Measurements from ENCODE around the gene AKR7A3. TPM values are rescaled to one million over a fixed set of nuclear protein-coding genes. Genes with fewer than 3 reads are reported as not detected.

The AKR7A3 gene
- total and polyA plus RNA-seq, 4 donors, result 0.23 to 69.6 (median 55.0) TPM

DNA sequence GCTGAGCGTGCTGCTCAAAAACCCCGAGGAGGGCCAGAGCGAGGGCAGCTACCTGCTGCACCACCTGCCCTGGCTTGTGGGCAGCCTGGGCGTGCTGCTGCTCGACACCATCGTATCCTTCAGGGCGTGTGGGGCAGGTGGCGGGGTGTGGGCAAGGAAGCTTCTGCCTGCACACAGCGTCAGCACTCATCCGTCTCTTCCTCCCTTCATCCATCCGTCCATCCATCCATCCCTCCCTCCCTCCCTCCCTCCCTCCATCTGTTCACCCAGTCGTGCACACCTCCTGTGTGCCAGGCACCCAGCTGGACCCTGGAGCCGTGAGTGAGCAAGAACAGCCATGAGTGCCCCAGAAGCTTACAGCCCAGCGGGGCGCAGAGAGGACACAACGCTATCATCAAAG, 38.7 kb upstream of the AKR7A3 start:
- no peak overlapping the region for H3K4me3 ChIP-seq (ENCODE audit: low read depth in 1 of 3, low read length in 3 of 3)
- H3K9ac ChIP-seq (ENCODE audit: low read depth in 1 of 2, low read length in 2 of 2), result no peak overlapping the region
- 87% methylated on average over 16 of the region's 16 CpGs for WGBS
- no peaks in the 10 kb centered on the region for H3K9me3 ChIP-seq (ENCODE audit: control insufficient read depth in 4 of 4, low read length in 3 of 4)
- TF ChIP-seq HNF4A (conservative IDR thresholded peaks at IDR 0.05), result no peak
- TF ChIP-seq TAF1 (conservative IDR thresholded peaks at IDR 0.05), result no peak
- TF ChIP-seq, protein P1, sequence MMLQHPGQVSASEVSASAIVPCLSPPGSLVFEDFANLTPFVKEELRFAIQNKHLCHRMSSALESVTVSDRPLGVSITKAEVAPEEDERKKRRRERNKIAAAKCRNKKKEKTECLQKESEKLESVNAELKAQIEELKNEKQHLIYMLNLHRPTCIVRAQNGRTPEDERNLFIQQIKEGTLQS (IDR thresholded peaks at IDR 0.05), result no peak
- TF ChIP-seq RXRA (IDR thresholded peaks at IDR 0.05), result no peak
- TF ChIP-seq HNF4G (IDR thresholded peaks at IDR 0.05), result no peak
- no peaks in the 10 kb centered on the region for H3K27me3 ChIP-seq (ENCODE audit: control insufficient read depth in 4 of 4, insufficient read depth in 4 of 4, low read length in 3 of 4)
- H3K4me1 ChIP-seq (ENCODE audit: control insufficient read depth in 4 of 4, insufficient read depth in 4 of 4, low read length in 3 of 4), result no peaks in the 10 kb centered on the region
- H3K36me3 ChIP-seq (ENCODE audit: control insufficient read depth in 4 of 4, insufficient read depth in 3 of 4, low read depth in 1 of 4, low read length in 3 of 4), result peaks cover 9 to 64% (median 15%) of the 10 kb centered on the region in 4 donors
- H3K27ac ChIP-seq (ENCODE audit: low read depth in 1 of 2, low read length in 2 of 2), result no peak overlapping the region
- no peak for DNase-seq (ENCODE audit: low spot score)

DNA sequence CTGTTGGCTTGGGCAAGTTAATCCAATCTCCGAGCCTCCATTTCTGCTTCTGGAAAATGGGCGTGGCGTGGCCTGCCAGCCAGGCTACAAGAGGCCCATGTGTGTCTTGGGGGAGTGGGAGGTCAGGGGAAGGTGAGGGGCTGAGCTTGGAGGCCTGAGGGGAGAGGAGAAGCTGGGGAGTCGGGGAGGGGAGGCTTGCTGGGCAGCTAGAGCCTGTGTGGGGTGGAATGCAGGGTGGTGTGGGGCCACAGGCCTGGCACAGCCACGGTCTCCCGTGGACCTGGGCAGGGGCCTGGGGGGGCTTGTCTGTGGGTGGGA, 38.1 kb upstream of the AKR7A3 start:
- H3K36me3 ChIP-seq (ENCODE audit: control insufficient read depth in 4 of 4, insufficient read depth in 3 of 4, low read depth in 1 of 4, low read length in 3 of 4), result peaks cover 9 to 60% (median 15%) of the 10 kb centered on the region in 4 donors

More for the DNA sequence above, 38.1 kb upstream of the AKR7A3 start:
- no peak for DNase-seq (ENCODE audit: low spot score)
- Histone ChIP-seq H3K4me1 (ENCODE audit: control insufficient read depth in 4 of 4, insufficient read depth in 4 of 4, low read length in 3 of 4) (no peaks in the 10 kb centered on the region), H3K27ac (ENCODE audit: low read depth in 1 of 2, low read length in 2 of 2) (no peak overlapping the region), H3K27me3 (ENCODE audit: control insufficient read depth in 4 of 4, insufficient read depth in 4 of 4, low read length in 3 of 4) (no peaks in the 10 kb centered on the region), H3K9me3 (ENCODE audit: control insufficient read depth in 4 of 4, low read length in 3 of 4) (no peaks in the 10 kb centered on the region), H3K9ac (ENCODE audit: low read depth in 1 of 2, low read length in 2 of 2) (no peak overlapping the region), H3K4me3 (ENCODE audit: low read depth in 1 of 3, low read length in 3 of 3) (no peak overlapping the region)
- 89% methylated on average over 6 of the region's 6 CpGs for WGBS
- no peak for TF ChIP-seq JUND (IDR thresholded peaks at IDR 0.05)
- TF ChIP-seq, protein P2, sequence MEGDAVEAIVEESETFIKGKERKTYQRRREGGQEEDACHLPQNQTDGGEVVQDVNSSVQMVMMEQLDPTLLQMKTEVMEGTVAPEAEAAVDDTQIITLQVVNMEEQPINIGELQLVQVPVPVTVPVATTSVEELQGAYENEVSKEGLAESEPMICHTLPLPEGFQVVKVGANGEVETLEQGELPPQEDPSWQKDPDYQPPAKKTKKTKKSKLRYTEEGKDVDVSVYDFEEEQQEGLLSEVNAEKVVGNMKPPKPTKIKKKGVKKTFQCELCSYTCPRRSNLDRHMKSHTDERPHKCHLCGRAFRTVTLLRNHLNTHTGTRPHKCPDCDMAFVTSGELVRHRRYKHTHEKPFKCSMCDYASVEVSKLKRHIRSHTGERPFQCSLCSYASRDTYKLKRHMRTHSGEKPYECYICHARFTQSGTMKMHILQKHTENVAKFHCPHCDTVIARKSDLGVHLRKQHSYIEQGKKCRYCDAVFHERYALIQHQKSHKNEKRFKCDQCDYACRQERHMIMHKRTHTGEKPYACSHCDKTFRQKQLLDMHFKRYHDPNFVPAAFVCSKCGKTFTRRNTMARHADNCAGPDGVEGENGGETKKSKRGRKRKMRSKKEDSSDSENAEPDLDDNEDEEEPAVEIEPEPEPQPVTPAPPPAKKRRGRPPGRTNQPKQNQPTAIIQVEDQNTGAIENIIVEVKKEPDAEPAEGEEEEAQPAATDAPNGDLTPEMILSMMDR (IDR thresholded peaks at IDR 0.05; ENCODE audit: low read depth, low read length, missing input control), result no peak
- no peak for TF ChIP-seq FOXA2 (IDR thresholded peaks at IDR 0.05)
- TF ChIP-seq SP1 (IDR thresholded peaks at IDR 0.05), result no peak
- no peak for TF ChIP-seq NR2F2 (IDR thresholded peaks at IDR 0.05)
- TF ChIP-seq, protein P1 (IDR thresholded peaks at IDR 0.05), result no peak
- TF ChIP-seq TAF1 (conservative IDR thresholded peaks at IDR 0.05), result no peak
- no peak for TF ChIP-seq GABPA (IDR thresholded peaks at IDR 0.05 in 1 of 2, conservative IDR thresholded peaks at IDR 0.05 in 1 of 2)
- TF ChIP-seq EGR1 (IDR thresholded peaks at IDR 0.05; ENCODE audit: low read depth in 2 of 2), result no peak
- TF ChIP-seq, protein P3, sequence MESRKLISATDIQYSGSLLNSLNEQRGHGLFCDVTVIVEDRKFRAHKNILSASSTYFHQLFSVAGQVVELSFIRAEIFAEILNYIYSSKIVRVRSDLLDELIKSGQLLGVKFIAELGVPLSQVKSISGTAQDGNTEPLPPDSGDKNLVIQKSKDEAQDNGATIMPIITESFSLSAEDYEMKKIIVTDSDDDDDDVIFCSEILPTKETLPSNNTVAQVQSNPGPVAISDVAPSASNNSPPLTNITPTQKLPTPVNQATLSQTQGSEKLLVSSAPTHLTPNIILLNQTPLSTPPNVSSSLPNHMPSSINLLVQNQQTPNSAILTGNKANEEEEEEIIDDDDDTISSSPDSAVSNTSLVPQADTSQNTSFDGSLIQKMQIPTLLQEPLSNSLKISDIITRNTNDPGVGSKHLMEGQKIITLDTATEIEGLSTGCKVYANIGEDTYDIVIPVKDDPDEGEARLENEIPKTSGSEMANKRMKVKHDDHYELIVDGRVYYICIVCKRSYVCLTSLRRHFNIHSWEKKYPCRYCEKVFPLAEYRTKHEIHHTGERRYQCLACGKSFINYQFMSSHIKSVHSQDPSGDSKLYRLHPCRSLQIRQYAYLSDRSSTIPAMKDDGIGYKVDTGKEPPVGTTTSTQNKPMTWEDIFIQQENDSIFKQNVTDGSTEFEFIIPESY (IDR thresholded peaks at IDR 0.05), result no peak
- TF ChIP-seq RAD21 (IDR thresholded peaks at IDR 0.05), result no peak
- TF ChIP-seq YY1 (IDR thresholded peaks at IDR 0.05), result no peak
- TF ChIP-seq, protein P4, sequence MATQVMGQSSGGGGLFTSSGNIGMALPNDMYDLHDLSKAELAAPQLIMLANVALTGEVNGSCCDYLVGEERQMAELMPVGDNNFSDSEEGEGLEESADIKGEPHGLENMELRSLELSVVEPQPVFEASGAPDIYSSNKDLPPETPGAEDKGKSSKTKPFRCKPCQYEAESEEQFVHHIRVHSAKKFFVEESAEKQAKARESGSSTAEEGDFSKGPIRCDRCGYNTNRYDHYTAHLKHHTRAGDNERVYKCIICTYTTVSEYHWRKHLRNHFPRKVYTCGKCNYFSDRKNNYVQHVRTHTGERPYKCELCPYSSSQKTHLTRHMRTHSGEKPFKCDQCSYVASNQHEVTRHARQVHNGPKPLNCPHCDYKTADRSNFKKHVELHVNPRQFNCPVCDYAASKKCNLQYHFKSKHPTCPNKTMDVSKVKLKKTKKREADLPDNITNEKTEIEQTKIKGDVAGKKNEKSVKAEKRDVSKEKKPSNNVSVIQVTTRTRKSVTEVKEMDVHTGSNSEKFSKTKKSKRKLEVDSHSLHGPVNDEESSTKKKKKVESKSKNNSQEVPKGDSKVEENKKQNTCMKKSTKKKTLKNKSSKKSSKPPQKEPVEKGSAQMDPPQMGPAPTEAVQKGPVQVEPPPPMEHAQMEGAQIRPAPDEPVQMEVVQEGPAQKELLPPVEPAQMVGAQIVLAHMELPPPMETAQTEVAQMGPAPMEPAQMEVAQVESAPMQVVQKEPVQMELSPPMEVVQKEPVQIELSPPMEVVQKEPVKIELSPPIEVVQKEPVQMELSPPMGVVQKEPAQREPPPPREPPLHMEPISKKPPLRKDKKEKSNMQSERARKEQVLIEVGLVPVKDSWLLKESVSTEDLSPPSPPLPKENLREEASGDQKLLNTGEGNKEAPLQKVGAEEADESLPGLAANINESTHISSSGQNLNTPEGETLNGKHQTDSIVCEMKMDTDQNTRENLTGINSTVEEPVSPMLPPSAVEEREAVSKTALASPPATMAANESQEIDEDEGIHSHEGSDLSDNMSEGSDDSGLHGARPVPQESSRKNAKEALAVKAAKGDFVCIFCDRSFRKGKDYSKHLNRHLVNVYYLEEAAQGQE (IDR thresholded peaks at IDR 0.05), result no peak

All from liver (tissue), 9 donors.